Fibroblast of lung (primary cell): ENCODE measurements around the gene CYB561. TPM values are rescaled to one million over a fixed set of nuclear protein-coding genes. Genes with fewer than 3 reads are reported as not detected.
A peak's percentile ranks its signal among the peaks of the same experiment; 100 is the strongest.

Source experiments
- DNase-seq, 2 donors: peaks; one replicate each; pipeline versions ENCODE4 v3.0.0 to v3.0.0-alpha.2; 2010; ENCODE audit warnings: low read depth in 2 of 2
- H2AFZ ChIP-seq: 2 replicates; pipeline ENCODE4 v1.5.1; 2012; ENCODE audit warnings: low read length, control low read depth, inconsistent platforms
- H3K27ac ChIP-seq: 2 replicates; pipeline ENCODE4 v1.5.1; 2011; ENCODE audit warnings: low read length, control low read depth; ENCODE audit not compliant: insufficient read depth
- H3K27me3 ChIP-seq: 2 replicates; pipeline ENCODE4 v1.5.1; 2011; ENCODE audit warnings: mild to moderate bottlenecking, low read length; ENCODE audit not compliant: control insufficient read depth, insufficient read depth
- H3K36me3 ChIP-seq: 2 replicates; pipeline ENCODE4 v1.5.1; 2011; ENCODE audit warnings: low read length; ENCODE audit not compliant: control insufficient read depth, insufficient read depth
- H3K4me1 ChIP-seq: 2 replicates; pipeline ENCODE4 v1.5.1; 2011; ENCODE audit warnings: low read length; ENCODE audit not compliant: control insufficient read depth, insufficient read depth; ENCODE audit errors: extremely low read depth
- H3K4me2 ChIP-seq: 2 replicates; pipeline ENCODE4 v1.5.1; 2011; ENCODE audit warnings: low read length, control low read depth; ENCODE audit not compliant: insufficient read depth; ENCODE audit errors: extremely low read depth
- H3K4me3 ChIP-seq, 4 experiments: fragments of 200-600 bp in 1 of 4; sonication (generic) in 1 of 4; replicated peaks in 1 of 4; 2 replicates each; pipeline ENCODE4 v1.5.1; 2011 to 2016; ENCODE audit warnings: low read length in 4 of 4, low read depth in 3 of 4, mild to moderate bottlenecking in 3 of 4, control low read depth in 2 of 4, inconsistent platforms in 1 of 4, mixed read lengths in 1 of 4; ENCODE audit not compliant: insufficient read depth in 1 of 4; ENCODE audit errors: control extremely low read depth in 1 of 4
- H3K79me2 ChIP-seq: 2 replicates; pipeline ENCODE4 v1.5.1; 2012; ENCODE audit warnings: mild to moderate bottlenecking, low read length, inconsistent platforms; ENCODE audit not compliant: control insufficient read depth, insufficient read depth
- H3K9ac ChIP-seq: 2 replicates; pipeline ENCODE4 v1.5.1; 2011; ENCODE audit warnings: mild to moderate bottlenecking, low read length, control low read depth; ENCODE audit not compliant: insufficient read depth
- H3K9me3 ChIP-seq: 2 replicates; pipeline ENCODE4 v1.5.1; 2012; ENCODE audit warnings: low read depth, low read length; ENCODE audit not compliant: control insufficient read depth, insufficient read depth
- H4K20me1 ChIP-seq: 2 replicates; pipeline ENCODE4 v1.5.1; 2011; ENCODE audit warnings: low read length; ENCODE audit not compliant: control insufficient read depth, insufficient read depth; ENCODE audit errors: extremely low read depth
- CTCF ChIP-seq, 2 donors: IDR thresholded peaks in 1 of 2; conservative IDR thresholded peaks in 1 of 2; 1 replicate in 1 of 2; 2 replicates in 1 of 2; pipeline ENCODE4 v1.5.1; 2011 to 2012; ENCODE audit warnings: low read length in 2 of 2, control low read depth in 1 of 2, inconsistent platforms in 1 of 2, low read depth in 1 of 2, mild to moderate bottlenecking in 1 of 2
- EZH2 ChIP-seq: IDR thresholded peaks from 2 replicates; pipeline ENCODE4 v1.5.1; 2012; ENCODE audit warnings: low read length, control low read depth, mild to moderate bottlenecking; ENCODE audit errors: missing control alignments
- polyA plus RNA-seq, 2 donors: library from polyadenylated mRNA; depleted of rRNA in 1 of 2; stranded (reverse) in 1 of 2; unstranded in 1 of 2; fragments of >200 nt; gene quantifications; 2 replicates each; pipeline ENCODE4 v1.2.1, GENCODE V29; 2011 to 2012; ENCODE audit warnings: missing spikeins in 1 of 2
- total RNA-seq: library from RNA; depleted of rRNA; stranded (reverse); fragments of >200 nt; gene quantifications from 2 replicates; pipeline ENCODE4 v1.2.1, GENCODE V29; 2014

Gene CYB561
- total and polyA plus RNA-seq, 2 donors (not counting 1 experiment from before 2014, with no cell fraction given): 7.8 to 13.7 TPM

- Histone ChIP-seq H3K27ac (no peak overlapping the region), H3K4me2 (no peak overlapping the region), H3K4me1 (peaks cover 15% of the 10 kb centered on the region), H3K9me3 (no peaks in the 10 kb centered on the region), H2AFZ (no peak overlapping the region), H3K36me3 (peaks cover 2% of the 10 kb centered on the region), H3K79me2 (no peaks in the 10 kb centered on the region), H3K4me3 (no peak overlapping the region), H3K27me3 (no peaks in the 10 kb centered on the region), H3K9ac (no peak overlapping the region), H4K20me1 (no peaks in the 10 kb centered on the region)
- no peak for TF ChIP-seq CTCF (conservative IDR thresholded peaks at IDR 0.05 in 1 of 2, IDR thresholded peaks at IDR 0.05 in 1 of 2; ENCODE audit: low read depth in 1 of 2, low read length in 2 of 2)
- TF ChIP-seq EZH2: no peak
- no peak for DNase-seq
Measured at GRCh38 chr17:63437287-63438091, 8.6 kb downstream of the CYB561 start.

GRCh38 chr17:63436523-63437110, 9.5 kb downstream of the CYB561 start:
- Histone ChIP-seq H3K4me1 (peaks cover 15% of the 10 kb centered on the region), H3K4me3 (no peak overlapping the region), H3K27me3 (no peaks in the 10 kb centered on the region), H3K36me3 (peaks cover 2% of the 10 kb centered on the region), H3K9me3 (no peaks in the 10 kb centered on the region), H2AFZ (no peak overlapping the region), H3K79me2 (no peaks in the 10 kb centered on the region), H3K4me2 (no peak overlapping the region), H4K20me1 (no peaks in the 10 kb centered on the region), H3K27ac (no peak overlapping the region), H3K9ac (no peak overlapping the region)
- no peak for TF ChIP-seq EZH2
- peak in 1 of 2 donors; percentile 21 for TF ChIP-seq CTCF (conservative IDR thresholded peaks at IDR 0.05 in 1 of 2, IDR thresholded peaks at IDR 0.05 in 1 of 2; ENCODE audit: low read depth in 1 of 2, low read length in 2 of 2)
- peak in 1 of 2 donors; percentile 44 for DNase-seq

GRCh38 chr17:63435681-63436522, 10.2 kb downstream of the CYB561 start:
- Histone ChIP-seq H3K4me2 (no peak overlapping the region), H3K27me3 (no peaks in the 10 kb centered on the region), H3K4me3 (no peak overlapping the region), H3K27ac (no peak overlapping the region), H3K79me2 (no peaks in the 10 kb centered on the region), H3K9ac (no peak overlapping the region), H3K4me1 (peaks cover 15% of the 10 kb centered on the region), H2AFZ (no peak overlapping the region), H3K9me3 (no peaks in the 10 kb centered on the region), H4K20me1 (no peaks in the 10 kb centered on the region), H3K36me3 (peaks cover 2% of the 10 kb centered on the region)
- DNase-seq: no peak
- TF ChIP-seq EZH2 (no peak), CTCF (conservative IDR thresholded peaks at IDR 0.05 in 1 of 2, IDR thresholded peaks at IDR 0.05 in 1 of 2; ENCODE audit: low read depth in 1 of 2, low read length in 2 of 2) (no peak)
